DMS153 (cell line): ENCODE measurements around the gene CUTA.

ENCODE experiments used
- DNase-seq: peaks from one replicate; lab custom pipeline; 2025; lab: John Stamatoyannopoulos, UW

The CUTA gene

DNA sequence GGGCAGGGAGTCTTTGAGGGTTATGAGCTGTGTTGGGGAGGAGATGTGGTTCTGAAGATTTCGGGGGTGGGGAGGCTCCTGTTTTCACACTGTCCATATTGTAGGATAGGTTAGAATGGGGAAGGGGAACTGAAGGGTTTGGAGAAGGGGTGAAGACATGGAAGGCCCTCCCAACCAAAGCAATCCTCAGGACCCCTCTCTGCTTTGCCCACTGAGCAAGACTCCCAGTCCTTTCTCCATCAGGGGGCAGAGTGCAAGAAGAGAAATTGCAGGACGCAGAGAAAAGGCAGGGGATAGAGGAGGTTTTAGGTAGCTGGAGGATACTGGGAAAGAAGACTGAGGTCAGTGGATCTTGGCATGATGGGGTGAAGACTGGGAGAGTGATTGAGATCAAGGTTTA, 5.9 kb upstream of the CUTA start:
- DNase-seq, result no peak

DNA sequence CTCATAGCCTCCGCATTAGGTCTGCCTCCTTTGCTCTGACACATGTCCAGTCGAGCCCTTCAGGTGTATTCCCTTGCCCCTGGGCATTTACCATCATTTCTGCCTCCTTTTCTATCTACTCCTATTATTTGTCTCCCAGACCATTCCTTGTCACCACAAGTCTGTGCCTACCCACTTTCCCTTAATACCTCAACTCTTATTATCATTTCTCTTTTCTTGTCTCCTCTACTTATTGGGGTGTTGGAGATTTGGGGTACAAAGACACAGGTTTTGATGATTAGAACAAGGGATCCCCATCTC, 3.4 kb upstream of the CUTA start:
- DNase-seq, result no peak

DNA sequence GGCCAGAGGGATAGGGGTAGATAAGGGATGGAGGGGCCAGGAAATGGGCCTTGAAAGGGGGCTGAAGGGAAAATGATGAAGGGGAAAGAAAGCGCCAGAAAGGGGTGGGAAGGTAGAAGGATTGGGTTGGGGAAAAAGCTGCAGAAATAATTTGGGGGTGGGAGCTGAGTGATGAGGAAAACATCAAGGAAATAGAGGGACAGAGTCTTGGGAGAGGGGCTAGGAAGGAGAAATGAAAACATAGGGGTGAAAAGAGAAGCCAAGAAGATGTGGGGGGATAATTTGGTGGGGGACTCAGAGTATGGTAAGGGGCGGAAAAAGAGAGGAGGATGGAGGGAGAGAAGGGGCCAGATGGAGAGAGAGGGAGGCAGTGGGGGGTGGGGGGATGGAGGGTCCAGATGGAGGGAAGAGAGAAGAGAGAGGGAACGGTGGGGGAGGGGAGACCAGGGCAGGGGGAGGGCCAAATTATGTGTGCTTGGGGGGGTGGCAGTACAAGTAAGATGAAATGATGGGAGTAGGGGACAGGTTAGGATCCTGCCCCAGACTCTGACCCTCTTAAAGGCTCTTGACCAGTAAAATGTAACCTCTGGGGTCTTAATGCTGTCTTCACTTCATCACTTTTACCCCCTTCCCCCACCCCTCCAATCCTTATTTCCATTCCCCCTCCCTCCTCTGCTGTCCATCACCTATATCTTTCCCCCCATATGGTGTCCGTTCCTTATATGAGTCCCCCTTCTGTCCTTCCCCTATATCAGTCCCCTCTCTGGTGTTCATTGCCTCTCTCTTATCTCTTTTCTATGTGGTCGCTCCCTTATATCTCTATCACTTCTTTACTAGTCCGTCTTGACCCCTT, 2.8 kb upstream of the CUTA start:
- DNase-seq, result no peak

DNA sequence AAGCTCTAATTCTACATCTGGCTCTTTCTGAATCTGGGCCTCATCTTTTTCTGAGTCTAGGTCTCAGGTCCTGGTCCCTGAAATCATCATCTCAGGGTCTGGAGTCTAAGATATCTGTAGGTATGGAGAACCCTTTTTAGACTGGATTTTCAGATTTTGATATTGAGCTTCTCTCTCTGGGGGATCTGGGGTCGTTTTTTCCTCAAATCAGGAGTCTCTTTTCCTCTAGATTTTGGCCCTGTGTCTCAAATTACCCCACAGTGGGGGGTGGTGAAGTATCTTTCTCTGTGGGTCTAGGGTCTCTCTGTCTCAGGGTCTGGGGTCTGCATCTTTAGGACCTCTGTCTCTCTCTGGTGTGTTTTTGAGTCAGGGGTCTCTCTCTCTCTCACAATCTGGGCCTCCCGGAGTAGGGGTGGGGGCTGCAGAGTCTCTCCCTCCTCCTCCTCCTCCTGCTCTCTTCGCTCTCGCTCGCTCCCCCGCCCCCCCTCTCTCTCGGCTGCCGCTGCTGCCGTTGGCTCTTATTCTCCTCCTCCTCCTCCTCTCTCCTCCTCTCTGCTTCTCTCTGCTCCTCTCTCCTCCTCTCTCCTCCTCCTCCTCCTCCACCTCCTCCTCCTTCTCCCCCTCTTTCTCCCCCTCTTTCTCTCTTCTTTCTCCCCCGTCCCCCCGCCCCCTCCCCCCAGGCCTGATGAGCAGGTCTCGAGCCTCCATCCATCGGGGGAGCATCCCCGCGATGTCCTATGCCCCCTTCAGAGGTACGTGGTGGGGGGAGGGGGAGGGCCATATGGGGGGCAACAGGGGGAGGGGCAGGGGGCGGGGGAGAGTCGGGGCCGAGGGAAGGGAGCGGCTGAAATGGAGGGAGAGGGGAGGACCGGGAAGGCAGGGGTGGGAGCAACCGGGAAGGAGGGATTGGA, 1.9 kb upstream of the CUTA start, which contains the start of gene SYNGAP1:
TSS of gene SYNGAP1 (plus strand) at position 486 of the 911 bp plus-strand sequence. CDS start at position 686, 200 bp downstream.
- no peak for DNase-seq

DNA sequence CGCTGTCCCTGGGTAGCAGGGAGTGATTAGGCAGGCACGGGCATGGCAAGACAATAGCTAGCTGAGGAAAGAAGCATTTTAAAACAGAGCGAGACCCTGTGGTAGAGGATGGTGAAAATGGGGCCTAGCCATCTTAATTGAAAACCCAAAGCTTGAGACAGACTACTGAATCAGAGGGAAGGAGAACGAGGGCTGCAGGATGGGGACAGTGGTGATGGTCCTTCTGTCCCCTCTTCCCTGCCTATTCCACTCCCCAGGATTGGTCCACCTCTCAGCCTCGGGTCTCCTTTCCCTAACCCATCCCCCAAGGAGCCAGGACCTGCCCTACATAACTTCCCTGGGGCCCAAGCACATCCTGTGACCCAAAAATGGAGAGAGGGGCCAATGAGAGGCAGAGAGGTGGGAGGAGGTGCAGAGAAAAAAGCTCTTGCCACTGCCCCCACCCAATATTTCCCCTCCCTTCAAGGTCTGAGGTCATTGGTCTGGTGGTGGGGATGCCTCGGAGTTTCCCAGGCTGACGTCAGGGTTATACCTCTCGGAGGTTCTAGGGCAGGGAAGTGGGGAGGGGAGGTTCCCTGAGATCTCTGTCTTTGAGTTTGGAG, 884 bp upstream of the CUTA start:
- no peak for DNase-seq

DNA sequence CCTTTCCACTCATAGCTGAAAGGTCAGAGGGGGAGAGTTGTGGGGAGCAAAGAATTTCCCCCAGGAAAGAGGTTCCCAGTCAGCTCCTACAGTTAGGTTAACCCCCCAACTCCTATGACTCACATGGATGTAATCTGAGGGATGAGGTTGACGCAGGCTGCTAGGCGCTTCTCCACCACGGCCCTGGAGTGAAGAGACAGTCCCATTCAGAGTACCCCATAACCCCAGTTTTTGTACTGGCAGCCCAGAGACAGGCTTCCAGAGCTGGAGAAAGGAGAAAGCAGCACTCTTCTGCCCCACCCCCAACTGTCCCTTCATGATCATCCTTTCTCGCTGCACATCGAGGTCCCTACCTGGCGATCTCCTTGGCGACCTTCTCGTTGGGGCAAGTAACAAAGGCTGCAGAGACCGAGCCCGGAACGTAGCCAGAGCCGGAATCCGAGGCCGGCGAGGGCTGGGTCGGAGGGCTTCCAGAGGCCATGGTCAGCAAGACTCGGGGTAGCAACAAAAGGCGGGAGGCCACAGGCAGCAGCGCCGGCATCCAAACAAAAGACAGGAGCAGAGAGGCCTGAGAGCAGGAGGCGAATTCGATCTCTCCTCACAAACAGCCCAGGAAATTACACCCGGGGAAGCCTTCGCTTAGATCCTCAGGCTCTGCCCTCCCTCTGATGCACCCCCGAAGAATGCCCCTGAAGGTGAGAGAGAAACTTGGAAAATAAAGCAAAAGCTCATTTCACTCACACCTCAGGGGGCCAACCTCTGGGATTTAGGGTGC, 592 bp downstream of the CUTA start:
- DNase-seq, result no peak

DNA sequence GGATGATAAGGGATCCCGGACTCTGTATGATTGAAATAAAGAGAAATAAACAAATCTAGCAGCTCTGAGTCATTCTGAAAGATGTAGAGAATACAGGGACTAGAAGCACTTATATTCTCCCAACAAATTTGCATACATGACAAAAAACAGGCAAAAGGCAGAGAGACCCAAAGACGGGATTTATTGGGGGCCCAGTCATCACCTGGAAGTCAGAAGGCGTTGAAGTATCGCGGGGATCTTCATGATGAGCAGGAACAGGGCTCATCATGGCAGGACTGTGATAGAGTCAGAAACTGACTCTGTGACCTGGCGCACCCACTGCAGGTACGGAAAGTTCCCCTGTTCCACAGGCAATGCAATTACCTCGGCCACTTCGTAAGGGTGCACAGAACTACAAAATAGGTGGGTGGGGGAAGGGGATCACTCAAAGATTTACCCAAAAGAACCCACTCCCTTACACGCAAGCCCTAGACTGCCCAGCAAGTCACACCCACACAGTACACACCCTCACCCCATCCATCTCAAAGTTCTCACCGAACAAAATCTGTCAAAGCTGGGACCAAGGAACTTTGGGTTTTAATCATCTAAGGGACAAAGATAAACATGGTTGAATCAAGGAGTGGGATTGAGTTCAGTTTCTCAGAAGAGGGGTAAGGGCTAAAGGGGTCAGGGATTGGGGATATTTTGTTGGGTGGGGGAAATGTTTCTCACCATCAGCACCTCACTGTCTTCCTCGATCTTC, 1.4 kb downstream of the CUTA start:
- no peak for DNase-seq

DNA sequence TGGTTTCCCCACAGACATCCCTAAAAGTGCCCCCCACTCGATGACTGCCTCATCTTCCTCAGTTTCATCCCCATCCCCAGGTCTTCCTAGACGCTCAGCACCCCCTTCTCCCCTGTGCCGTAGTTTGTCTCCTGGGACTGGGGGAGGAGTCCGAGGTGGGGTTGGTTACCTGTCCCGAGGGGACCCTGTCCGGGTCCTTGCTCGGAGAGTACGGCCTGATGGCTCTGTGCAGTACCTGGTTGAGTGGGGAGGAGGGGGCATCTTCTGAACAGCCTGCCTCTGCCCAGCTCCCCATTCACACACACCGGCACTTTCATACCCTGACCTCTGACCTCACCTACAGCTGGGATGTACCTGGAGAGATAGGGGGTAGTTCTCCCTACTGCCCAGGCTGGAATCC, 2.1 kb downstream of the CUTA start:
- no peak for DNase-seq

DNA sequence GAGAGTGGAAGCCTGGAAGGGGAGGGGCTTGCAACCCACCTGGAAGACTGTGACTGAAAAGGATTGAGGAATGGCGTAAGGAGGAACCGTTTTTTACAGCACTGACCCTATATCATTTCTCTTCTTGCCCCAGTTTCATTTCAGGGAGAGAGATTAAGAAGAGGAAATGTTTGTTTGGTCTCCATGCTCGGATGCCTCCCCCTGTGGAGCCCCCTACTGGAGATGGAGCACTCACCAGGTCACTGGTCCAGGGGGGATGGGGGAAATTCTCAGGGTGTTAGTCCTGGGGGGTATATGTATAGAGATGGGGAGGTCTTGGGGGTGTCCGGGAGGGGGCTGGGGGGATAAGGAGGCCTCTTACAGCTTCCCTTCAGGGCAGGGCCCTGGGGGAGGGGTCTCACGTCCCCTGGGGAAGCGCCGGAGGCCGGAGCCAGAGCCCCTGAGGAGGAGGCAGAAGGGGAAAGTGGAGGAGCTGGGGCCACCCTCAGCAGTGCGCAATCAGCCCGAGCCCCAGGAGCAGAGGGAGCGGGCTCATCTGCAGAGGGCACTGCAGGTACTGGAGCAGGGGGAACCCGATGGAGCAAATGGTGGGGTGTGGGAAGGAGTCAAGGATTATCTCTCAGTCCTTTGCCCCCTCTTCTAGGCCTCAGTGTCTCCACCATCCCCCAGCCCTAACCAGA, 3.2 kb downstream of the CUTA start:
- no peak for DNase-seq

DNA sequence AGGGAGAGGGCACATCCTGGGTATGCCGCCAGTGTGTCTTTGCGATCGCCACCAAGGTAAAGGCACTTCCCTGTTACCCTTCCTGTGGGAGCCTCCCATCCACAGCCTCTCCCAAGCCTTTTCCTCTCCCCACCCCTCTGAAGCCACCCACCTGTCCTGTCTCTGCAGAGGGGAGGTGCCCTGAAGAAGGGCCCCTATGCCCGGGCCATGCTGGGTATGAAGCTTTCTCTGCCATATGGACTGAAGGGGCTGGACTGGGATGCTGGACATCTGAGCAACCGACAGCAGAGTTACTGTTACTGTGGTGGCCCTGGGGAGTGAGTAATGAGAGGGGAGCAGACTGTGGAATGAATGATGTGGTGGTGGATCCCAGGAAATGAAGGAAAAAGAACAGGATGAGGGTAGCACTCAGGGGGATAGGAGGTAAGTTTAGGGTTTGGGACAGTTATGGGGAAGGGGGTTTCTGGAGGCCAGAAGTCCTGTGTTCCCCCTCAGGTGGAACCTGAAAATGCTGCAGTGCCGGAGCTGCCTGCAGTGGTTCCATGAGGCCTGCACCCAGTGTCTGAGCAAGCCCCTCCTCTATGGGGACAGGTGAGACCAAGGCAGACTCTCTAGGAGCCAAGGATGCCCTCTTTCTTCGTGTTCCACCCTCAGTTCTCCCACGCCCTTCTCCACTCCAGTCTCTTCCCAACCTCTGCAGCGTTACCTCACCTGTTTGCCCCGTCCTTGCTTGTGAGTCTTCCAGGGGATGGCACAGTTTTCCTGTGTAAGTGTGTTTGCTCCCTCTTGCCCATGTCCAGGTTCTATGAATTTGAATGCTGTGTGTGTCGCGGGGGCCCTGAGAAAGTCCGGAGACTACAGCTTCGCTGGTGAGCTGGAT, 4.4 kb downstream of the CUTA start:
- DNase-seq, result no peak

DNA sequence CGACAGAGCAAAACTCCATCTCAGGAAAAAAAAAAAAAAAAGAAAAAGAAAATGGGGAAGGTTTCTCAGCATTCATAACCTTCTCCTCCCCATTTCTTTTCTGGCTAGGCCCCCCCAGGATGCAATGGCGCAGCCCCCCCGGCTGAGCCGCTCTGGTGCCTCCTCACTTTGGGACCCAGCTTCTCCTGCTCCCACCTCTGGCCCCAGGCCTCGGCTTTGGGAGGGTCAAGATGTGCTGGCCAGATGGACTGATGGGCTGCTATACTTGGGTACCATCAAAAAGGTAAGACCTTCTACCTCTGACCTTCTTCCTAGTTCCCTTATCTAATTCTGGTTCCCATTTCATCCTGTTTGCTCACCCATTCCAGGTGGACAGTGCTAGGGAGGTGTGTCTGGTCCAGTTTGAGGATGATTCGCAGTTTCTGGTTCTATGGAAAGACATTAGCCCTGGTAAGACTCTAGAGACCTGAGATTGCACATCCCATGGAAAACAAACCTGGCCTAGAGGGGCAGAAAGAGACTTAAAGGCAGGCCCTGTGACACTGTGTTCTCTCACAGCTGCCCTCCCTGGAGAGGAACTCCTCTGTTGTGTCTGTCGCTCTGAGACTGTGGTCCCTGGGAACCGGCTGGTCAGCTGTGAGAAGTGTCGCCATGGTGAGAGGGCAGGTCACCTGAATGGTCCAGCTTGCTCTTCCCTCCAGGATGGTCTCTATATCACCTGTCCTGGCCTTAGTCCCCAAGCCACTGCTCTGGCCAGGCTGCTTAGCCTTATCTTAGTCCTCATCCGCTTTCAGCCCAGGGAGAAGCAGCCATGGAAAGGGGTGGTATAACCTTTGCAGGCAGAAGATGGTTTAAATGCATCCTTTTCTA, 5.5 kb downstream of the CUTA start:
- no peak for DNase-seq

DNA sequence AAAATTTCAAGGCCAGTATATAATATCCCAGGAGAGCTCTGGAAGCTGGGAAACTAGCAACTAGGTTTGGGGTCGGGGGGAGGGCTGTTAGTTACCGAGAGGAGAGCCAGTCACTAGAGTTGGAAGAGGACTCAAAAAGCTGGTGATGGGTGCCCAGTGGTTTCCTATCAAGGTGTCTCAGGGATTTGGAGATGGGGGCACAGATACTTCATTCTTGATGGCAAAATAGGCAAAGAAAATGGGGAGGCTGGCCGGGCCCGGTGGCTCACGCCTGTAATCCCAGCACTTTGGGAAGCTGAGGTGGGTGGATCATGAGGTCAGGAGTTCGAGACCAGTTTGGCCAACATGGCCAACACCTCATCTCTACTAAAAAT, 6.3 kb downstream of the CUTA start:
- no peak for DNase-seq

DNA sequence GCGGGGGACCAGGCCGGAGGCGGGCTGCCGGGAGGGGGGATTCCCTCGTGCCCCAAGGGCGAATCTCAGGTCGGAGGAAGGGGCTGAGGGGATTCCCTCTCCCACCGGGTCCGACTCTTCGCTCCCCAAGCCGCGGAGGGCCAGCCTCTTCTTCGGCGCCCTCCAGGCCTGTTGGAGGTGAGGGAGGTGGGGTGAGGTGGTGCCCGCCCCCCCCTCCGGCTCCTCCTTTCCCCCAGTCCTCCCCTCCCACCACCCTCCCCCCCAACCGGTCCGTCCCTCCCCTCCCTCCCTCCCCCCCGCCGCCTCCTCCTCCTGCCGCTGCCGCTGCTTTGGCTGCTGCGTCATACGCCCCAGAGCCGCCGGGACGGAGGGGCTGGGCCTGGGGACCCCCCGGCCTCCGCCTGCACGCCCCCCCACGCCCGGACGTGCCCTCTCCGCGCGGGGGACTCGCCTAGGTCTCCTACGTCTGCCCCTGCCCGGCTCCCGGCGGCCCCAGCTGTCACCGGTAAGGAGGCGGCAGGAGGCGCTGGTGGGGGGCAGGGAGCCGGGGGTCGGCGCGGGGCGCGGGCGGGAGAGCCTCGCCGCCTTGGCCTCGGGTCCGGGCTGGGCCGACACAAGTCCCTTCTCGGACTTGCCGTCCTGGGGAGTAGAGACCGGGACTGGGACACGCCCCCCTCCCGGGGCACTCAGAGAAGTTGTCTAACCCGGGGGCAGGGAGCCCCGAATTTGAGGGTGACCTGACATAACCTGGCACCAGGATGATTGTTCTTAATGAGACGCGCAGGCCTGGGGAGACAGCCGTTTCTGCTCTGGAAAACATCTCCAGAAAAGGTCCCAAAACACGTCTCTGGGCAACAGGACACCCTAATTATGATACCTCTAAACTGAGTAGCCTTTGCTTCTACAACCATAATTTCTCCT, 6.9 kb downstream of the CUTA start, which contains the start of gene PHF1:
TSS of gene PHF1 (plus strand) at position 304 of the 921 bp plus-strand sequence. CDS start 1,250 bp downstream, outside the sequence.
- DNase-seq, result no peak

DNA sequence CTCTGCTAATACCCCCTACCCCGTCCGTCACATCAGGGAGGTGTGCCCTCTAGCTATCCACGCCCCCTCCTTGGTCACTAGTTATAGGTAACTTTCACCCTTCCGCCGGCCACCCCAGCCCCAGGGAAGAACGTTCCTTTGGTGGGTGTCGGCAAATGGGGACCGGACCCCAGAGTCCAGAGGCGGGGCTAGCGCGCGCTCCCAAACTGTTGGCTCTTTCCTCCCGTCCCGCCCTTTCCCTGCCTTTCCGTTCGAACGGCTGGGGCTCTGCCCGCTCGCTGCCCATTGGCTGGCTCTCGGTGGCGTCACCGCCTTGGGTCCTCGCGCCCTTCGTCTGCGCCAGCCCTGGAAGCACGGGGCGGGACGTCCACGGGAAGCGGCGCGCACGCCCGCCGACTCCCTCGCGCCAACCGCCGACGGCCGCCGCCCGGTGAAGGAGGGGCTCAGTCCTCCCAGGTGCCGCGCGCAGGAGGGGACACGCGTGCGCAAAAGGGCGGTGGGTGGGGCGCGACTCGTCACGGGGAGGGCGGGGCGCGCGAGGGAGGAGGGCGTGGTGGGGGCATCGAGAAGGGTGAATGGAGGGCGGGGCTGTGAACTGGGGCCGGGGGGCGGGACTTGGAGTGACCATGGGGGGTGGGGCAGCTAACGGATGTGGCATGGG, 7.7 kb downstream of the CUTA start:
- peak; percentile 96 for DNase-seq

DNA sequence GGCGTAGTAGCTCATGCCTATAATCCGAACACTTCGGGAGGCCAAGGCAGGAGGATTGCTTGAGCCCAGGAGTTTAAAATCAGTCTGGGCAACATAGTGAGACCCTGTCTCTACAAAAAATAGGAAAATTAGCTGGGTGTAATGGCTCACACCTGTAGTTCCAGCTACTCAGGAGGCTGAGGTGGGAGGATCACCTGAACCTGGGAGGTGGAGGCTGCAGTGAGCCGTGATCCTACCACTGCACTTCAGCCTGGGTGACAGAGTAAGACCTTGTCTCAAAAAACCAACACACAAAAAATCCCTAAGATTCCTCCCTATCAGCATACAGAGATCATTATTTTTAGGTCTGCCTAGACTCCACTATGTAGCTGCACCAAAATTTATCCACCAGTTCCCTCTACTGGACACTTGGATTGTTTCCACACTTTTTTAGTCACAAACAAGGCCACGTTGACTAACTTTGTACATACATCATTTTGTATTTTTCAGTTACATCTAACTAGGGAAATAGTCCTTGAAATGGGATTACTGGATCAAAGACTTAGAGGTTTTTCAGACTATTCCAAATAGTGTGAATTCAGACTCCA, 10.7 kb downstream of the CUTA start:
- DNase-seq, result no peak

DNA sequence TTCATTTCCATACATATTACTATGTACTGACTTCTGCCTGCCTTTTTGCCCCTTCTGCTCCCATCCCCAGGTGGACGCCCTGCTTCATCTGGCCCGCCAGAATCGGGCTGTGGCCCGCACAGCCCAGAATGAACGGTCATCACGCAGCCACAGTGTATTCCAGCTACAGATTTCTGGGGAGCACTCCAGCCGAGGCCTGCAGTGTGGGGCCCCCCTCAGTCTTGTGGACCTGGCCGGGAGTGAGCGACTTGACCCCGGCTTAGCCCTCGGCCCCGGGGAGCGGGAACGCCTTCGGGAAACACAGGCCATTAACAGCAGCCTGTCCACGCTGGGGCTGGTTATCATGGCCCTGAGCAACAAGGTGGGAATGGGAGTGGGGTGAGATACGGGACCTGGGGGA, 11.8 kb downstream of the CUTA start:
- no peak for DNase-seq
